Pulmonary artery endothelial cell (primary cell): ENCODE results near the gene NIT2. TPM values are rescaled to one million over a fixed set of nuclear protein-coding genes. Genes with fewer than 3 reads are reported as not detected.
"Not testable (repeated sequence)": the region's sequence is repeated elsewhere in the genome, so short reads cannot be mapped to it uniquely, and the experiment has no call there.

Source experiments
- DNase-seq: peaks from one replicate; pipeline ENCODE4 v3.0.0-alpha.2; 2011; ENCODE audit warnings: low read depth, low spot score
- total RNA-seq: library from RNA; depleted of rRNA; stranded (reverse); fragments of >200 nt; gene quantifications from 2 replicates; pipeline ENCODE4 v1.2.3, GENCODE V29; 2014

The NIT2 gene
- total RNA-seq, 1 donor from 2014 or later: 20.4 TPM

DNA sequence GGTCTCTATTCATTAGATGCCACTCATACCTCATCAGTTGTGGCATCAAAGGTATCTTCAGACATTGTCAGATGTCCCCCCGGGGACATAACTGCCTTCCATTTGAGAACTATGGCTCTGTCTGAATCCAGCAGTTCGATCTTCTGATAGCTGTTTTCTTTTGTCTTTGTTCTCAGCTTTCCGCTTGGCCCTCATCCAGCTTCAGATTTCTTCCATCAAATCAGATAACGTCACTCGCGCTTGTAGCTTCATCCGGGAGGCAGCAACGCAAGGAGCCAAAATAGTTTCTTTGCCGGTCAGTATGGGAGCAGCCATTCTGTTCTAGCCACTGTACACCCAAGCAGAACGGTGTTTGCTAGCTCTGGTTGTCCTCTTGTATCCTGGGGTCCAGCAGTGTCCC lies 4.4 kb downstream of the NIT2 start:
- no peak for DNase-seq

DNA sequence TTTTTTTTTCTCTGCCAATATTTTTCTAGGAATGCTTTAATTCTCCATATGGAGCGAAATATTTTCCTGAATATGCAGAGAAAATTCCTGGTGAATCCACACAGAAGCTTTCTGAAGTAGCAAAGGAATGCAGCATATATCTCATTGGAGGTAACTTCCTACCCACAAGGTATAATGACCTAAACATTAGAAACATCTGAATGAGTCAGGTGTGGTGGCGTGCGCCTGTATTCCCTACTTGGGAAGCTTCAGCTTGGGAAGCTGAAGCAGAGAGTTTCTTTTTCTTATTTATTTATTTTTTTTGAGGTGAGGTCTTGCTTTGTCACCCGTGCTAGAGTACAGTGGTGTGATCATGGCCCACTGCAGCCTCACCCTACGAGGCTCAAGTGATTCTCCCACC lies 5.2 kb downstream of the NIT2 start:
- DNase-seq: no peak

DNA sequence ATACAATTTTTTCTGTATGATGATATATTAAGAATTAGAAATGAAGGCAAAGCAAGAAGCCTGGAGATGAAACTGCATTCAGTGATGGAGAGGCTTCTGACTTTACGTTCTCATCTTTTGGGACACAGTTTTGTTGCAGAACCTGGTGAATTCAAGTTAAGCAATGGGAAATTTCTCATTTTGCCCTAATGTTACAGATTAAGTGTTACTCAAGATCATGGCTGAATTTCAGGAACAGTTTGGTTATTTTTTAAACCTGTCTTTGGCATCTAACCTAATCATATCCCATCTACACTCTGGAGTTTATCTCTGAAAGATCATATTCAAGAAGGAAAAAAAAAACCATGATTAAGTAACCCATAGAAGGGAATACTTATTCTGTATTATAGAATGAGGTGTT lies 6.0 kb downstream of the NIT2 start:
- DNase-seq: no peak

DNA sequence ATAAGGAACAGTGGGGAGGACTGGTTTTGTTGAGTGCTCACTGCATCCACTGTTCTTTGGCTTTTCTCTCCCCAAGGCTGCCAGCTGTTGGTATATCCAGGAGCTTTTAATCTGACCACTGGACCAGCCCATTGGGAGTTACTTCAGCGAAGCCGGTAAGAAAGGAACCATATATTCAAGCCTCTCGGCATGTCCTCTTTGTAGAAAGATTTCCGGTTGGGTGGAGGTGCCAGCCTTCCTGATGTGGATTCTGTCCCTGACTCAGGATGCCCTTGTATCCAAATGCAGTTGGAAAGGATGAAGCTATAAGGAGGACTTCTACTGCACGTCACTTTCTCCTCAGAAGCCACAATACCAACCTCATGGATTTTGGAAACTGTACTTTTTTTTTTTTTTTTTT lies 14.2 kb downstream of the NIT2 start:
- no peak for DNase-seq

DNA sequence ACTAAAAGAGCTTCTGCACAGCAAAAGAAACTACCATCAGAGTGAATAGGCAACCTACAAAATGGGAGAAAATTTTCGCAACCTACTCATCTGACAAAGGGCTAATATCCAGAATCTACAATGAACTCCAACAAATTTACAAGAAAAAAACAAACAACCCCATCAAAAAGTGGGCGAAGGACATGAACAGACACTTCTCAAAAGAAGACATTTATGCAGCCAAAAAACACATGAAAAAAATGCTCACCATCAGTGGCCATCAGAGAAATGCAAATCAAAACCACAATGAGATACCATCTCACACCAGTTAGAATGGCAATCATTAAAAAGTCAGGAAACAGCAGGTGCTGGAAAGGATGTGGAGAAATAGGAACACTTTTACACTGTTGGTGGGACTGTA lies 17.2 kb downstream of the NIT2 start:
- not testable (repeated sequence) for DNase-seq

DNA sequence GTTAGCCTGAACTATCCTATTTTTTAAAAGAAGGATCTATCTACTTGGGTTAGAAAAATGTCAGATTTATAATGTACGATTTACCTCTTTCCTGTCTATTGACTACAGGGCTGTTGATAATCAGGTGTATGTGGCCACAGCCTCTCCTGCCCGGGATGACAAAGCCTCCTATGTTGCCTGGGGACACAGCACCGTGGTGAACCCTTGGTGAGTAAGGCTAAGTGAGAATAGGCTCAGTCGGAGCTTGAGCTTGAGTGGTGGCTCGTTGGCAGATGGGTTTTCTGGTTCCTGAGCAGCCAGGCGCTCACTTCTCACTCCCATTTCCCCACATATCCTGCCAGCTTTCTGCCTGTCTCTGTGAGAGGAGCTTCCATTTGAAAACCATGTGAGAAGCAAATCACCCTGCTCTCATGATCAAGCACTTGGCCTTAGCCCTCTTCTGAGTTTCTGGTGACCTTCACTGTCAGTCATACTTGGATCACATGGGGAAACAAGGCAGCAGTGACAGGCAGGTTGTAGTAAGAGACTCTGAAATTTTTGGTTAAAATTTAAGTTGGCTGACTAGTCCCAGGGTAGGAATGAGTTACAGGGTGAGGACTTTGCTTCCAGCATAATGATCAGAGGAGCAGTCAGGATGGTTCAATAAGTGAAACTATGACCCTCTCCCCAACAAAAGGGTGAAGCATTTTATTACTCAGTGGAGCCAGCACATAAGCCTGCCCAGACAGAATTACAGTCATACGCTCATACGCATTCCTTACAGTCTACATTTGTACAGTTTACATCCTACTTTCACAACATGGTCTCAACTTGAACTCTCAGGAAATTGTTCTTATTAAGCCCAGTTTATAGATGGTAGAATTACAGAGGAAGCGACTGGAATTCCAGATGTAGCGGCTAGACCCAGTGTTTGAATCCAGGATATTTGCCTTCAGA lies 18.0 kb downstream of the NIT2 start:
- no peak for DNase-seq

DNA sequence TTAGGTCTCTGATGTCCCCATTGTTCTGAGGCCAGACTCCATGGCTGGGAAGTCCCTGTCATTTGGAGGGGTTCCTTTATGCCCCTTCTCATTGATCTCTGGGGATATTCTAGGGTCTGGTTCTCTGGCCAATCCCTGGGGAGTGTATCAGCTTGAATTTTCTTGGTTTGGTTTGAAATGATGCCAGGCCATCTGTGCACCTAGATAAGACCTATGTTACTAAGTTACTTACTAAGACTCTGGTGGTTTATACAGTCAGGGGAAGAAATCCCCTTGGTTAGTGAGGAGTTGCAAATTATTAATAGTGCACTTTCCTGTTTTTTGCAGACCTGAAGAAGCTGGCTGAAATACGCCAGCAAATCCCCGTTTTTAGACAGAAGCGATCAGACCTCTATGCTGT lies 20.3 kb downstream of the NIT2 start:
- DNase-seq: no peak

DNA sequence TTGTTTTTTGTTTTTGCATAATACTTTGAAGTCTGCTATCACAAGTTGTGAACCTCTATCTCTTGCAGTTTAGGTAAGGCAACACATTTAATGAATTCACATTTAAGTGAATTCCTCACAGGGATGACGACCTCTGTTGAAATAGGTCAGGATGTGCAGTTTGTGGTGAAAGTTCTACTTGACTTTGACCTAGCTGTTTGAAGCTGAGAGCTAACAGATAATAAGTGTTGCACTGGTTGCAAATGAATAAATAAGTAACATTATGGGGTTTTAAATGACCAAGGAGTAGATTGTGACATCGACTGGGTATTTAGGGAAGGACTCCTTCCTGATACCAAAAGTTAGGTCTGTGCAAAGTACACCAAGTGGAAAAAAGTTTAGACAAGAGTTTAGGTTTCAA lies 23.9 kb downstream of the NIT2 start:
- no peak for DNase-seq

DNA sequence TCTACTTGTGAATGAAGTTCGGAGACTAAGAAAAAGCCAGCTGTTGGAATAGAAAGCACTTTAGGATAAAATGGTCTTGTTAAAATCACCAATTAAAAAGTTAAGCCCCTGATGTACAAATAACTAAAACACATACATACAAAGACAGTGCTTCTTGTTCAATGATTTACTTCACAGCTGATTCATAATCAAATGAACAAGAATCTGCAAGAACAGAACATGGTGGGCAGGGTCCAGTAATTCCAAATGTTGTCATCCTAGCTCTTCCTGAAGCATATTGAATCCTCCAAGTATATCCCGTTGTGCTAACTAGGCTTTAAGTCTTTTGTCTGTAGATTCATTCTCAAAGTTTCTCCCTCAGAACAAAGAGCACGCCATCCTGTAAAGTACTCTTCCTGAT lies 24.5 kb downstream of the NIT2 start:
- DNase-seq: no peak

DNA sequence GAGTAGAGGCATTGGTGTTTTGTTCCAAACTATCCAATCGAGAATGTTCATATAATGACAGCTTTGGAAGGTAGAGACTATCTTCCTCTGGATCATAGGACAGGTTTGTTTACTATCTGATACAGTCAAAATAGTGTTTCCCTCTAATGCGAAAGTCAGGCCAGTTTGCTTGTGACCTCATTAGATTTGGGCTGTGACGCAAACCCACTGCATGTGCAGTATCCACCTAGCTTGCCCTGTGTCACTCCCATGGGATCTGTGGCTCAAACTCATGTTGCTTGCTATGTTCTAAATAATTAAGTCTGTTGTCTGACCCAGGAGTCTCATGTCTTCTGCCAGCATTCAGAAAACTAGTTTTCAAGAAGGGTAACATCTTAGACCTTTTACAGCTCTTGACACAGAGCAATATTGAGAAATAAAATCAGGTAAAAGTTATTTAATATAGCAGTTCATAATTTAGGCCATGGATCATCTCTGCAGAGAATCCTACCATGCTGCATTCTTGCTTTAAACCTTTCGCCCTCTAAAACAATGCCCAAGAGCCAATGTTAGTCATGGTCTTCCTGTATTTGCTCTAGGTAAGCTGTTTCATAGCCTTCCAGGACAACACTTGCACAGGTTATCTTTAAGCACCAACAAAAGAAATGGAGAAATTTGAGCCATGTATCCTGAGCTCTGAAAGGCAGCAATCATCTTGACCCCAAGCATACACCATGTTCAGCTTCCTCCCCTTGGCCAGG lies 26.4 kb downstream of the NIT2 start:
- DNase-seq: no peak

DNA sequence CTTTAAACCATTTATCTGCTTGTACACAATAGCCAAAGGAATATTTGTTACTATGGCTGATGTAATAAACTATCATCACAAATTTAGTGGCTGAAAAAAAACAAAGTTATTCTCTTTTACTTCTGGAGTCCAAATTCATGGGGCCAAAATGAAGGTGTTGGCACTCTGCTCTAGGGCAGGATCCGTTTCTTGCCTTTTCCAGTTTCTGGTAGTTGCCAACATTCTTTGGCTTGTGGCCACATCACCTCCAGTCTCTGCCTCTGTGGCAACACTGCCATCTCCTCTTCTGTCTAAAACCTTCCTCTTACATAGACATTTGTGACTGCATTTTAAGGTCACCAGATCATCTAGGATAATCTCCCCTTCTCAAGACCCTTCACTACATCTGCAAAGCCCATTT lies 27.3 kb downstream of the NIT2 start:
- no peak for DNase-seq

DNA sequence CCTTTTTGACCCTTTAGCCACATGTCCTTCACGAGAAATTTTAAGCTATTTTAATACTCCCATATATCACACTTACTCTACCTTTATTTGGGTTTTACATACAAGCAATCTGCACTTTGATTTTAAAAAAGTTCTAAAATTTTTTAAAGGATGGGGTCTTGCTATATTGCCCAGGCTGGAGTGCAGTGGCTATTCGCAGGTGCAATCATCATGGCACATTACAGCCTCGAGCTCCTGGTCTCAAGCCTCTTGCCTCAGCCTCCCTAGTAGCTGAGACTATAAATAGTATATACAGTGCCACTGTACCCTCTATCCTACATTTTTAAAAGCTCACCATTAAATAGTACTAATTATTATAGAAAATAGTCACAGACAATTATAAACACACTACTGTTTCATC lies 29.9 kb downstream of the NIT2 start:
- DNase-seq: no peak

DNA sequence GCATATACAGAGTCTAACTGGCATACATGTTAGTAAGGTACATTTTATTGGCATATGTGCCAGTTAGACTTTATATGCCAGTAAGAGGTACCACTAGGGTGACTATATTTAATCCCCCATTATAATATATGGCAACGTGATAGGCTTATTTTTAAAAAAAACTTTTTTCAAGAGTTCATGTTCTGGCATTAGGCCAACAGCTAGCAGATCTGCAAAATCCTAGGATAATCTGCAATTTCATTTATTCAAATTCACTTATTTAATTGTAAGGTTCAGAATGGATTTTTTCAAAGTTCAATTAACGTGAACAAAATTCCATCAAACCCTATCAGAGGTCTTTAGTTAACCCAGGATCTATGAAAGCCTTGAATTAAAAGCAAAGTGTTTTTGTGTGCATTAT lies 31.9 kb downstream of the NIT2 start:
- DNase-seq: no peak

DNA sequence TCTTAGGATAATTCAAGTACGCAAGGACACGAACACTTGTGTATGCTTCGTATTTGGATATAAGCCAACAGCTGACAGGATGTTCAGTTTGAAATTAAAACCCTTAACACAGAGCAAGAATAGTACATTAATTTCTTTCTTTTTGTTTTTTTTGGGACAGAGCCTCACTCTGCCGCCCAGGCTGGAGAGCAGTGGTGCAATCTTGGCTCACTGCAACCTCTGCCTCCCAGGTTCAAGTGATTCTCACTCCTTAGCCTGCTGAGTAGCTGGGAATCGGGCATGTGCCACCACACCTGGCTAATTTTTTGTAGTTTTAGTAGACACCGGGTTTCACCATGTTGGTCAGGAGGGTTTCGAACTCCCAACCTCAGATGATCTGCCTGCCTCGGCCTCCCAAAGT lies 33.9 kb downstream of the NIT2 start:
- DNase-seq: no peak

DNA sequence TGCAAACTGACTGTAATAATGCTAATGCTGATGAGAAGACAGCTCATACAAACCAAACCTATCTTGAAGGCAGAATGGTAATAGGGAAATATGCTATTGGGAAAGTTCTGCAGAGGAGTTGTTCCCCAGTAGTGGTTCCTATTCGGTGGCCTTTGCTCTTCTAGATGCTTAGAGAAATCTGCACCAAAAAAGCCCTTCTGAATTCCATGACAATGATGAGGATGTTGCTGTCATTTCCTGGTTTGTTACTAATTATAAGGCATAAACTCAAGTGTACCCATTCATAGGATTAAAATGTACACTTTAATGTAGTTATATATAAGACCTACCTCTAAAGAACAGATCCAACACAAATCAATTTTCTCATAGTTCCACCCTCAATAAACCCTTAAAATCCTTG lies 36.2 kb downstream of the NIT2 start:
- DNase-seq: no peak

DNA sequence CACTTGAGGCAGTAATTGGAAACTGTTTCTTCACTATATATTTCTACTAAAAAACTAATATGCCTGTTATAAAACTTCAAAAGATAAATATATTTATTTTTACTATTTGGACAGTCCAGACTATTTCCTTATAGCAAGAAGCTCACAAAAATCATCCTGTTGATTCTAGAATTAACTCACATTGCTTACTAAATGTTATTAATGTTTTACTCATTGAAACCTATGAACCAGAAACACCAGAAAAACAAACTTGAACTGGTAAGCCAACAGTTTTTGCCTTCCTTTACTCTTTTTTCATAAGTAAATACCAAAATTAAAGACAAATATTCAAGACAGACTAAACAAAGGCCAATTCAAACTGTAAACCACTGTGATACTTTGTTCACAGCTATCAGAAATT lies 40.0 kb downstream of the NIT2 start:
- DNase-seq: no peak

DNA sequence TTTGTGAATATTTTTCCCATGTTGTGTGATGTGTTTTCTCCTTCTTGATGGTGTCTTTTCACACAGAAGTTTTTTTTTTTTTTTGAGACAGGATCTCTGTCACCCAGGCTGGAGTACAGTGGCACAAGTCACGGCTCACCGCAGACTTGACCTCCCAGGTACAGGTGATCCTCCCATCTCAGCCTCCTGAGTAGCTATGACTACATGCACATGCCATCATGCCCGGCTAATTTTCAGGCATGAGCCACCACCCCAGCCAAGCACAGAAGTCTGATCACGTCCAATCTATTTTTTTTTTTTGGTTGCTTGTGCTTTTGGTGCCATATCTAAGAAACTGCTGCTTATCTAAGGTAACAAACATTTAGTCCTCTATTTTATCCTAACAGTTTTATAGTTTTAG lies 41.7 kb downstream of the NIT2 start:
- no peak for DNase-seq

DNA sequence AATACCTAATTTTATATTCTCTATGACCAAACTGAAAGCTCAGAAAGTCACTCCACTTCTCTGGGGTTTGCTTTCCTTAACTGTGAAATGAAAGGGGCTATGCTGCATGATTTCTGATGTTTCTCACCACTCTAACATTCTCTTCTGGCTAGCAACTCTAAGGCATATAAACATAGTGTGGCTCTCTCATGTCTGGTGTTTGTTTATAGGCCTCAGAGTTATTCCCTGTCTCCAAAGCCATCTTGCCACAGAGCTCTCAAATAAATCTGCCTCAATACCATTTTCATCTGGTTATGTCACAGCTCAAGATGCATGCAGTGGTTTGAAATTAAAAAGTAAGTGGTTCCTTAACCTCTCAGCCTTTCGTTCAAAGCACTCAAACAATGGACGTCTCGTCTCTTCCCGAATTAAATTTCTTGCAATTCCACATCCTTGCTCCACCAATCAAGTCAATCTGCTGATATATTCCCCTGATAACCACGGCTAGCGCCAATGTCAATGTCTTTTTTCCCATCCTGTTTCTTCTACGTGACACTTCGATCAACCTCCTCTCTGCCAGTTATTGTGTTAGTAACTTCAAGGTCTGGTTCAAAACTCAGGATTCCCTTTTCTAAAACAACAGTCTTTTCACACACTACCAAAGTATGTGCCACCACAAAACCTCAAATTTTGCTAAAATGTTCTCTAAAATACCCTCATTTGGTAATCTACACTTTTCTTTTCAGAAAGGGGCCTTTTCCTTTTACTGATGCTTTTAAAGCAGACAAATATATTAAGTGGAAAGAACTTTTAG lies 50.4 kb downstream of the NIT2 start:
- no peak for DNase-seq

DNA sequence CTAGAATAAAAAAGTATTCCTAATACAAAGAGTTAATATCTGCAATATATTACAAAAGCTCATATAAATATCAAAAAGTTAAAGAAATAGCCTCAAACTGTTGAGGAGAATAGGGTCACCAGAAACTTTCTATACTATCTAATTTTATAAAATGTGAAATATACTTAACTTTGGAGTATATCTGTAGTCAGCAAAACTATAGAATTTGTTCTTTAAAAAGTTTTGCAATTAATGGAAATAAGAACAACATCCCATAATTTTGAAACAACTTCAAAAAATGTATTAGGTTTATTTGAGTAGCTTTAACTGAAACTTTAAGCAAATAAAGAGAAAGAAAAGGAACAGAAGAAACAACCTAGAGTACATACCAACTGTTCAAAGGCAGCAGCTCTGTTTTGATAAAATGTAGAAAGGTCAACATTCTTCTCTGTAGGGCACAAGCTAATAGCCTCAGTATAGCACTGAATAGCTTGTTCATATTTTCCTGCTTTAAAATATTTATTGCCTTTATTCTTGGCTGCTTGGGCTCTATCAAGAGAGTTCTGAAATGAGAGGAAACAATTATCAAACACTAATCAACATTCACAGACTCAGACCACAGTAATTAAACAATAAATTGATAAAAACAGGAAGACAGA lies 52.0 kb downstream of the NIT2 start:
- DNase-seq: no peak

DNA sequence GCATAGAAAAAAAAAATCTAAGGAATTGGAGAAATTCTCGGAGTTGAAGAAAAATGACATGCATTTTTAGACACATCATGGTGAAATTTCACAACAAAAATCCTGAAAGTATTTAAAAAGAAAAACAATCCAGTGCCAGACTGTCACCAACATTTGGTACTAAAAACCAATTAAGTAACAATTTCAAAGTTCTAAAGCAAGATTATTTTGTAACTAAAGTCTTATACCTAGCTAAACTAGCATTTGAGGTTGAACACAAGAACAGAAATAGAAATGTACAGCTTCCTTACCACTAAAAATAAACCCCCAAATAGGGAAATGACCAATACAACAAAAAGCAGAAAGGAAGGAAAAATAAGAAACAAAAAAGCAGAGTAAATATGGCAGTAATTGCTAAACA lies 54.5 kb downstream of the NIT2 start:
- DNase-seq: no peak

DNA sequence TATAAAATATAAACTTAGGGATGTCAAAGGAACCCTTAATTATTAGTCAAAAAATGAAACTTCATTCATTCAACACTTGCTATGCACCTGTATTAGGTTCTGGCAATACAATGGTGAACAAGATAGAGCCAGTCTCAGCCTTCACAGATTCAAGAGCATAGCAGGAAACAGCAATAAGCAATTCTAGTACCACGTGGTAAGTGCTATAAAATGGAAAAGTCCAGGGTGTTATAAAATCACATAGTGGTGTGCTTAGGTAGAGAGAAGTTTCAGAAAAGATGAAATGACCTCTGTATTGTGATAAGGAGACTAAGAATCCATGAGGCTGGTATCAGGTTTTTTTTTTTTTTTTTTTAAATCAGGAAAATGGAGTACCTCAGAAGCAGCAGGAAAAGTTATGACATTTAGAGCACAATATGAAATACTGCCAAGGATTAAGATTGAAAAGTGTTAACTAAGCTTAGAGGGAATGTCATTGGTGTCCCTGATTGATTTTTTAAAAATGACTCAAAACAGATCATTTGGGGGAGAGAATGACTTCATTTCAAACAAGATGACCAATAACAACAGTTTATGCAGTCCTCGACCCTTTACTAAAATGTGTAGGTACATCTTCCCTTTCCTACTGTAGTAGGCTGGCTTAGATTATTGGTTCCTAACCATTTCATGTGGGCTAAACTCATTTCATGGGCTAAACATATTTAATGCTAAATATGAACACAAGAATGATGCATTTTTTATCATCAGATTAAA lies 61.3 kb downstream of the NIT2 start:
- no peak for DNase-seq
